Fibroblast of lung (primary cell): Measurements from ENCODE around the gene PRKAG3. TPM values are rescaled to one million over a fixed set of nuclear protein-coding genes. Genes with fewer than 3 reads are reported as not detected.
A peak's percentile ranks its signal among the peaks of the same experiment; 100 is the strongest.

ENCODE experiments used
- DNase-seq, 2 donors: peaks; one replicate each; pipeline versions ENCODE4 v3.0.0 to v3.0.0-alpha.2; 2010; ENCODE audit warnings: low read depth in 2 of 2
- H2AFZ ChIP-seq: 2 replicates; pipeline ENCODE4 v1.5.1; 2012; ENCODE audit warnings: low read length, control low read depth, inconsistent platforms
- H3K27ac ChIP-seq: 2 replicates; pipeline ENCODE4 v1.5.1; 2011; ENCODE audit warnings: low read length, control low read depth; ENCODE audit not compliant: insufficient read depth
- H3K27me3 ChIP-seq: 2 replicates; pipeline ENCODE4 v1.5.1; 2011; ENCODE audit warnings: mild to moderate bottlenecking, low read length; ENCODE audit not compliant: control insufficient read depth, insufficient read depth
- H3K36me3 ChIP-seq: 2 replicates; pipeline ENCODE4 v1.5.1; 2011; ENCODE audit warnings: low read length; ENCODE audit not compliant: control insufficient read depth, insufficient read depth
- H3K4me1 ChIP-seq: 2 replicates; pipeline ENCODE4 v1.5.1; 2011; ENCODE audit warnings: low read length; ENCODE audit not compliant: control insufficient read depth, insufficient read depth; ENCODE audit errors: extremely low read depth
- H3K4me2 ChIP-seq: 2 replicates; pipeline ENCODE4 v1.5.1; 2011; ENCODE audit warnings: low read length, control low read depth; ENCODE audit not compliant: insufficient read depth; ENCODE audit errors: extremely low read depth
- H3K4me3 ChIP-seq, 4 experiments: fragments of 200-600 bp in 1 of 4; sonication (generic) in 1 of 4; replicated peaks in 1 of 4; 2 replicates each; pipeline ENCODE4 v1.5.1; 2011 to 2016; ENCODE audit warnings: low read length in 4 of 4, low read depth in 3 of 4, mild to moderate bottlenecking in 3 of 4, control low read depth in 2 of 4, inconsistent platforms in 1 of 4, mixed read lengths in 1 of 4; ENCODE audit not compliant: insufficient read depth in 1 of 4; ENCODE audit errors: control extremely low read depth in 1 of 4
- H3K79me2 ChIP-seq: 2 replicates; pipeline ENCODE4 v1.5.1; 2012; ENCODE audit warnings: mild to moderate bottlenecking, low read length, inconsistent platforms; ENCODE audit not compliant: control insufficient read depth, insufficient read depth
- H3K9ac ChIP-seq: 2 replicates; pipeline ENCODE4 v1.5.1; 2011; ENCODE audit warnings: mild to moderate bottlenecking, low read length, control low read depth; ENCODE audit not compliant: insufficient read depth
- H3K9me3 ChIP-seq: 2 replicates; pipeline ENCODE4 v1.5.1; 2012; ENCODE audit warnings: low read depth, low read length; ENCODE audit not compliant: control insufficient read depth, insufficient read depth
- H4K20me1 ChIP-seq: 2 replicates; pipeline ENCODE4 v1.5.1; 2011; ENCODE audit warnings: low read length; ENCODE audit not compliant: control insufficient read depth, insufficient read depth; ENCODE audit errors: extremely low read depth
- CTCF ChIP-seq, 2 donors: IDR thresholded peaks in 1 of 2; conservative IDR thresholded peaks in 1 of 2; 1 replicate in 1 of 2; 2 replicates in 1 of 2; pipeline ENCODE4 v1.5.1; 2011 to 2012; ENCODE audit warnings: low read length in 2 of 2, control low read depth in 1 of 2, inconsistent platforms in 1 of 2, low read depth in 1 of 2, mild to moderate bottlenecking in 1 of 2
- EZH2 ChIP-seq: IDR thresholded peaks from 2 replicates; pipeline ENCODE4 v1.5.1; 2012; ENCODE audit warnings: low read length, control low read depth, mild to moderate bottlenecking; ENCODE audit errors: missing control alignments
- polyA plus RNA-seq, 2 donors: library from polyadenylated mRNA; depleted of rRNA in 1 of 2; stranded (reverse) in 1 of 2; unstranded in 1 of 2; fragments of >200 nt; gene quantifications; 2 replicates each; pipeline ENCODE4 v1.2.1, GENCODE V29; 2011 to 2012; ENCODE audit warnings: missing spikeins in 1 of 2
- total RNA-seq: library from RNA; depleted of rRNA; stranded (reverse); fragments of >200 nt; gene quantifications from 2 replicates; pipeline ENCODE4 v1.2.1, GENCODE V29; 2014

The PRKAG3 gene
- total and polyA plus RNA-seq, 2 donors (not counting 1 experiment from before 2014, with no cell fraction given) = 0.33 TPM; not detected in 1

- no peak overlapping the region for H3K27ac ChIP-seq
- H3K4me3 ChIP-seq = no peak overlapping the region
- H4K20me1 ChIP-seq = no peaks in the 10 kb centered on the region
- no peaks in the 10 kb centered on the region for H3K9me3 ChIP-seq
- H3K79me2 ChIP-seq = no peaks in the 10 kb centered on the region
- no peak overlapping the region for H2AFZ ChIP-seq
- H3K9ac ChIP-seq = no peak overlapping the region
- TF ChIP-seq EZH2 (no peak), CTCF (conservative IDR thresholded peaks at IDR 0.05 in 1 of 2, IDR thresholded peaks at IDR 0.05 in 1 of 2; ENCODE audit: low read depth in 1 of 2, low read length in 2 of 2) (no peak)
- no peak for DNase-seq
- peaks cover 46% of the 10 kb centered on the region for H3K27me3 ChIP-seq
- H3K4me2 ChIP-seq = no peak overlapping the region
- H3K4me1 ChIP-seq = no peaks in the 10 kb centered on the region
- H3K36me3 ChIP-seq = no peaks in the 10 kb centered on the region
Observed at GRCh38 chr2:218863021-218863520, 31.5 kb upstream of the PRKAG3 start.

- no peaks in the 10 kb centered on the region for H4K20me1 ChIP-seq
- H3K27me3 ChIP-seq = peaks cover 43% of the 10 kb centered on the region
- no peak overlapping the region for H3K9ac ChIP-seq
- TF ChIP-seq EZH2 (no peak), CTCF (conservative IDR thresholded peaks at IDR 0.05 in 1 of 2, IDR thresholded peaks at IDR 0.05 in 1 of 2; ENCODE audit: low read depth in 1 of 2, low read length in 2 of 2) (no peak)
- H3K4me1 ChIP-seq = no peaks in the 10 kb centered on the region
- H3K4me2 ChIP-seq = no peak overlapping the region
- no peak for DNase-seq
- no peak overlapping the region for H2AFZ ChIP-seq
- H3K36me3 ChIP-seq = no peaks in the 10 kb centered on the region
- H3K79me2 ChIP-seq = no peaks in the 10 kb centered on the region
- H3K4me3 ChIP-seq = no peak overlapping the region
- H3K27ac ChIP-seq = no peak overlapping the region
- no peaks in the 10 kb centered on the region for H3K9me3 ChIP-seq
Observed at GRCh38 chr2:218861645-218862318, 30.2 kb upstream of the PRKAG3 start.

GRCh38 chr2:218860950-218861381 lies 29.4 kb upstream of the PRKAG3 start:
- H3K9me3 ChIP-seq = no peaks in the 10 kb centered on the region

More at GRCh38 chr2:218860950-218861381, 29.4 kb upstream of the PRKAG3 start:
- H3K4me3 ChIP-seq = no peak overlapping the region
- no peaks in the 10 kb centered on the region for H3K36me3 ChIP-seq
- H3K27me3 ChIP-seq = peaks cover 51% of the 10 kb centered on the region
- TF ChIP-seq CTCF (conservative IDR thresholded peaks at IDR 0.05 in 1 of 2, IDR thresholded peaks at IDR 0.05 in 1 of 2; ENCODE audit: low read depth in 1 of 2, low read length in 2 of 2) (no peak), EZH2 (peak; percentile 93)
- H3K4me1 ChIP-seq = no peaks in the 10 kb centered on the region
- no peak overlapping the region for H3K4me2 ChIP-seq
- H3K9ac ChIP-seq = no peak overlapping the region
- DNase-seq = peak; percentile 23 to 67
- no peaks in the 10 kb centered on the region for H4K20me1 ChIP-seq
- no peak overlapping the region for H2AFZ ChIP-seq
- no peaks in the 10 kb centered on the region for H3K79me2 ChIP-seq
- no peak overlapping the region for H3K27ac ChIP-seq
